ENCODE data around the gene MTA3. TPM values are rescaled to one million over a fixed set of nuclear protein-coding genes. Genes with fewer than 3 reads are reported as not detected.
A peak's percentile ranks its signal among the peaks of the same experiment; 100 is the strongest.
"Not testable (repeated sequence)": the region's sequence is repeated elsewhere in the genome, so short reads cannot be mapped to it uniquely, and the experiment has no call there.

Gene MTA3
- total RNA-seq, 1 donor from 2014 or later: 22.4 TPM

- no peak for DNase-seq (ENCODE audit: low read depth, low spot score)
Observed at GRCh38 chr2:42567364-42567763, 1.1 kb upstream of the MTA3 start.

GRCh38 chr2:42567806-42568400 is 529 bp upstream of the MTA3 start:
- DNase-seq (ENCODE audit: low read depth, low spot score): no peak

GRCh38 chr2:42569116-42569711 is 782 bp downstream of the MTA3 start:
- no peak for DNase-seq (ENCODE audit: low read depth, low spot score)

GRCh38 chr2:42569883-42570282 is 1.5 kb downstream of the MTA3 start:
- DNase-seq (ENCODE audit: low read depth, low spot score): peak; percentile 10

- DNase-seq (ENCODE audit: low read depth, low spot score): no peak
Observed at GRCh38 chr2:42572297-42573081, 4.1 kb downstream of the MTA3 start.

GRCh38 chr2:42573256-42573655 is 4.8 kb downstream of the MTA3 start:
- DNase-seq (ENCODE audit: low read depth, low spot score): no peak

- no peak for DNase-seq (ENCODE audit: low read depth, low spot score)
Observed at GRCh38 chr2:42575458-42576064, 7.1 kb downstream of the MTA3 start.

- DNase-seq (ENCODE audit: low read depth, low spot score): no peak
Observed at GRCh38 chr2:42578621-42579020, 10.2 kb downstream of the MTA3 start.

- no peak for DNase-seq (ENCODE audit: low read depth, low spot score)
Observed at GRCh38 chr2:42581257-42581656, 12.8 kb downstream of the MTA3 start.

GRCh38 chr2:42584628-42585027 is 16.2 kb downstream of the MTA3 start:
- DNase-seq (ENCODE audit: low read depth, low spot score): not testable (repeated sequence)

- no peak for DNase-seq (ENCODE audit: low read depth, low spot score)
Observed at GRCh38 chr2:42585779-42586178, 17.3 kb downstream of the MTA3 start.

GRCh38 chr2:42587526-42588117 is 19.2 kb downstream of the MTA3 start:
- no peak for DNase-seq (ENCODE audit: low read depth, low spot score)

GRCh38 chr2:42588121-42588520 is 19.7 kb downstream of the MTA3 start:
- no peak for DNase-seq (ENCODE audit: low read depth, low spot score)

GRCh38 chr2:42590176-42590575 is 21.7 kb downstream of the MTA3 start:
- no peak for DNase-seq (ENCODE audit: low read depth, low spot score)

- DNase-seq (ENCODE audit: low read depth, low spot score): no peak
Observed at GRCh38 chr2:42593282-42593681, 24.9 kb downstream of the MTA3 start.

- no peak for DNase-seq (ENCODE audit: low read depth, low spot score)
Observed at GRCh38 chr2:42598656-42599055, 30.2 kb downstream of the MTA3 start.

- no peak for DNase-seq (ENCODE audit: low read depth, low spot score)
Observed at GRCh38 chr2:42601076-42601475, 32.6 kb downstream of the MTA3 start.

- DNase-seq (ENCODE audit: low read depth, low spot score): no peak
Observed at GRCh38 chr2:42602218-42602875, 33.9 kb downstream of the MTA3 start.

GRCh38 chr2:42602876-42603219 is 34.4 kb downstream of the MTA3 start:
- no peak for DNase-seq (ENCODE audit: low read depth, low spot score)

GRCh38 chr2:42604341-42604867 is 36.0 kb downstream of the MTA3 start:
- not testable (repeated sequence) for DNase-seq (ENCODE audit: low read depth, low spot score)

- not testable (repeated sequence) for DNase-seq (ENCODE audit: low read depth, low spot score)
Observed at GRCh38 chr2:42606166-42606565, 37.7 kb downstream of the MTA3 start.
